Fibroblast of skin of back (primary cell): Measurements from ENCODE around the gene KCNJ6.
"Not testable (repeated sequence)": the region's sequence is repeated elsewhere in the genome, so short reads cannot be mapped to it uniquely, and the experiment has no call there.

Experiments used
- DNase-seq: peaks from one replicate; pipeline ENCODE4 v3.0.0-alpha.2; 2013

Gene KCNJ6

DNA sequence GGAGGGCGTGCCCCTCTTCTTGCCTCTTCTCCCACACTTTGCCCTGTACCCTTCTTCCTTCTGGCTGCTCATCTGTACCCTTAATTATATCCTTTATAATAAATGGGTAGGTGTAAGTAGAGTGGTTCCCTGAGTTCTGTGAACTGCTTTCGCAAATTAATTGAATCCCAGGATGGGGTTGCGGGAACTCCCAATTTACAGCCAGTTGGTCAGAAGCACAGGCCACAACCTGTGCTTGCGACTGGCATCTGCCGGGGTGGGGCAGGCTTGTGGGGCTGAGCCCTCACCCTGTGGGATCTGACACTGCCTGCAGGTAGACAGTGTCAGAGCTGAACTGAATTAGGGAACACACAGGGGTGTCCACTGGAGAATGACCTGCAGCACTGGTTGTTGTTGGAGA, 244.9 kb downstream of the KCNJ6 start:
- no peak for DNase-seq

DNA sequence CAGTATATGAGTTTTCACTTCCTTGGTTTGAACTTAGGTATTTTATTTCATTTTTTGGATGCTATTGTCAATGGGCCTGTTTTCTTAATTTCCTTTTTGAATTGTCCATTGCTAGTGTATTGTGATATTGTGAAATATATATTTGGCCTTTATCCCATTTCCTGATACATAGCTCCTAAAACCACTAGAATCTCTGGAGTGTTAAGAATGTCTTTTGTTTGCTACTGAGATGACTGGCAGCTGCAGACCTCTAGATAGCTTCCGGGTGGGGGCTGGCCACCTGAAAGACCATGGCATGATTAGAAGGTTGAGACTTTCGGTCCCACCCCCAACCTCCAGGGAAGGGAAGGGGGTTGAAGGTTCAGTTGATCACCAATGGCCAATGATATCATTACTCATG, 245.4 kb downstream of the KCNJ6 start:
- peak; percentile 61 for DNase-seq

DNA sequence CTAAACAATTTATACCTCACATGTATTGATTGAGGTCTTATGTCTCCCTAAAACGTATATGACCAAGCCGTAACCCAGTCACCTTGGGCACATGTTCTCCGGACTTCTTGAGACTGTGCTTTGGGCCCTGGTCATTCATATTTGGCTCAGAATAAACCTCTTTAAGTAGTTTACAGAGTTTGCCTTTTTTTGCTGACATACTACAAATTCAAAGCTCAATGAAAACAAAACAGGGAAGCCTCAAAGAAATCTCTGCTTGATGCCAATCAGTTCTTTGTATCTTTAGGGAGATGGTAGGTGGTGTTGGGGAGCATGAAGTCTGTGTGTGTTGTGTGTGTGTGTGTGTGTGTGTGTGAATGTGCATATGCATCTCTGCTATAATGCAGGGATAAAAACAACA, 247.0 kb downstream of the KCNJ6 start:
- no peak for DNase-seq

DNA sequence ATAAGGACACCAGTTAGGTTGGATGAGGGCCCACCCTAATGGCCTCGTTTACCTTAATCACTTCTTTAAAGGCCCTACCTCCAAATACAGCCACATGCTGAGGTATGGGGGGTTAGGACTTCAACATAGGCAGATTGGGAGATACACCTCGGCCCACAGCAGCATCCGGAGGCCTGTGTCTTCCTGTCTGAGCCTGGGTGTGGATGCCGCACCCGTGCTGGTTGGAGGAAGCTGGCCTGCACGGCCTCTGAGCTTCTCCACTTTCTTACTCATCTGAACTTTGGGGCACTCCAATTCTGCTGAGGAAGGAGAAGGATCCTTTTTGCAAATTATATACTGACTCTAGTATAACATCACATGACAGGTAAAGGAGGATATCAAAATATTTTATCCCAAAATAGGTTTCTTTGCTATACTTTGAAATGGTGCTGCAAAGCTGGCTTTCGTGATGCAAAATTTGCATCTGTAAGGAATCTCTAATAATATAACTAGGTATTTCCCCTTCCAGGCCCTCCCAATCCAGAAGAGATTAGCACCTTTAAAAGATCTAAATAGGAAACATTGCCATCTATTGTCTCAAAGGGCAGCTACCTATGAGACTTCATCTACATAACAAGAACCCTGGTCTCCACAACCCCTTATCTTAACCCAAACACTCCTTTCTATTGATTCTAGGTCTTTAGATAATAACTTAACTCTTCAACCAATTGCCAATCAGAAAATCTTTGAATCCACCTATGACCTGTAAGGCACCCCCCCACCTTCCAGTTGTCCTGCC, 247.6 kb downstream of the KCNJ6 start:
- DNase-seq, result no peak

DNA sequence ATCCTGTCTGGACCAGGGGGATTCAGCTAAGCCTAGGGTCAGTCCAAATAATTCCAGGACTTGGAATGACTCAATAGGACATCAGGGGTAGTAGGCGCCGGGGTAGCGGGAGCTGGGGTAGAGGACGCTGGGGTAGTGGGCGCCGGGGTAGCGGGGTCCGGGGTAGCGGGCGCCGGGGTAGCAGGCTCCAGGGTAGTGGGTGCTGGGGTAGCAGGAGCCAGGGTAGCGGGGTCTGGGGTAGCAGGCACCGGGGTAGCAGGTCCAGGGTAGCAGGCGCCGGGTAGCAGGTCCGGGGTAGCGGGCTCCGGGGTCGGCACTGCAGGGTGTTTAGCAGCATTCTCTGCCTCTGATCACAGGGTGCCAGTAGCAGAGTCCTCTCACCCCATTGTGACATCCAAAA, 248.9 kb downstream of the KCNJ6 start:
- DNase-seq, result no peak

DNA sequence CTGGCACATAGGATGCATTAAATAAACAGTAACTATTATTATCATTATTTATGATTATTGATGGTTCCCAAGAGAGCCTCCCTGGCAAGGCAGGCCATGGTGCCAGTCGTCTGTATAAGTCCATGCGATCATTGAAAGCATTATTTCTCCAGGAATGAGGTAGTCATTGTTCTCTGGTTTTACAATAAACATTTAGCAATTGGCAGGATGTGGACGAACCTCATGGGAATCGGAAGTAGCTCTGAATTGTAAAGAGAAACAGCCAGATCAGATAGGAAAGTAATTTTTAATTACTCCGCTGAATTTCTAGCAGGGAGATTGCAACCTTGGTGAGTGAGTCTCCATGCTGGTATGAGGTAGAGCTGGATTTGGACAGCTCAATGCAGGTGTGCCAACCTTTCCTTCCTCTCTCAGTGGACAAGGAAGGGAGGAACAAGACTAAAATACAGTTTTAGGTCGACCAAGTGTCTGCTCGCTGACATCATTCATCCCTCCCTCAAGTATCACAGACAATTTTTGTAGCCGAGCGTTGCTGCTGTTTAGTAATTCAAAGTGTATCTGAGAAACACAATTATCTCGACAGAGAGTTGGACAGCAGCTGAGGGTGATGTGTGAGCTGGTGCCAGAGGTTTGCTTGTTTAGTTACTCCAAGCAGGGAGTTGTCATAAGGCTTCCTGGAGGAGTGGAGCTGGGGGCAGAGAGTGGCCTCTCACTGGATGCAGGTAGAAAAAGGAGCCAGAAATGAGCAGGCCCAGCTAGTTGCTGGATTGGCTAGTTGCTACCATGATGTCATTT, 250.8 kb downstream of the KCNJ6 start:
- DNase-seq, result no peak

DNA sequence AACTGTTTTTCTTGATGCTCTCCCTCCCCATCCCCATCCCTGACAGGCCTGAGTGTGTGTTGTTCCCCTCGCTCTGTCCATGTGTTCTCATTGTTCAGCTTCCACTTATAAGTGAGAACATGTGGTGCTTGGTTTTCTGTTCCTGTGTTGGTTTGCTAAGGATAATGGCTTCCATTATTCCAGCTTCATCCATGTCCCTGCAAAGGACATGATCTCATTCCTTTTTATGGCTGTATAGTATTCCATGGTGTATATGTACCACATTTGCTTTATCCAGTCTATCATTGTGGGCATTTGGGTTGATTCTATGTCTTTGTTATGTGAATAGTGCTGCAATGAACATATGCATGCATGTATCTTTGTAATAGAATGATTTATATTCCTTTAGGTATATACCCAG, 254.0 kb downstream of the KCNJ6 start:
- not testable (repeated sequence) for DNase-seq

DNA sequence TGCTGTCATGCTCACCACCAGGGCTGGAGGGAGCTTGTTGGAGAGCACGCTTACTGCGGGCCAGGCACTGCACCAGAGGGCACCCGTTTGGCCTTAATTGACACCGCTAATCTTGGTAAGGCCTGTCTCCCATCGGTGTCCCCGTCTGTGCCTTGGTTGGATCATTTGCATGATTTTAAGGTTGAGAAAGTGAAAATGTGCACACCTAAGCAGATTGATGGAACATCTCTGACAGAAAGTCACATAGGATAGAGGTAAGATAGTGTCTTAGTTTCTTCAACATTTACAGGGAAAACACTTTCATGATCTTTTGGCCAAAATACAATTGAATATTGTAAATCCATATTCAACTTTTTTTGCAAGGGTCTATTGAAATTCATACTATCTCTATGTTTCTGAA, 255.5 kb downstream of the KCNJ6 start:
- no peak for DNase-seq

DNA sequence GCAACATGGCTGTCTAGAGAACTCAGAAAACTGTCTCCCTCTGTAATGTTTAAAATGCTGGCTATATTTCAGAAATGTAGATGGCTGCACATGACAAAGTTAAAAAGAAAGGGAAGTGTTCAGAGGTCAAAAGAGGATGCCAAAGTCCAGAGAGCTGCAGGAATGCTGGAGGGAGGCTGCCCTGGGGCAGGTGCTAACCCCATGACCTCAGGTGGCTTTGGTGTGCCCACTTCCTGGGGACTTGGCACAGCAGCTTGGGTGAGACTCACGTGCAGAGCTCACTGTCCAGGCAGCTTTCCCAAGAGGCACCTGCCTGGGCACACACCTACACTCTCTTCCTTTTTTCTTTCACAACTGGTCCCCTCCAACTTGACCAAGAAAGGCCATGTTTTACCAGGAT, 256.4 kb downstream of the KCNJ6 start:
- no peak for DNase-seq

DNA sequence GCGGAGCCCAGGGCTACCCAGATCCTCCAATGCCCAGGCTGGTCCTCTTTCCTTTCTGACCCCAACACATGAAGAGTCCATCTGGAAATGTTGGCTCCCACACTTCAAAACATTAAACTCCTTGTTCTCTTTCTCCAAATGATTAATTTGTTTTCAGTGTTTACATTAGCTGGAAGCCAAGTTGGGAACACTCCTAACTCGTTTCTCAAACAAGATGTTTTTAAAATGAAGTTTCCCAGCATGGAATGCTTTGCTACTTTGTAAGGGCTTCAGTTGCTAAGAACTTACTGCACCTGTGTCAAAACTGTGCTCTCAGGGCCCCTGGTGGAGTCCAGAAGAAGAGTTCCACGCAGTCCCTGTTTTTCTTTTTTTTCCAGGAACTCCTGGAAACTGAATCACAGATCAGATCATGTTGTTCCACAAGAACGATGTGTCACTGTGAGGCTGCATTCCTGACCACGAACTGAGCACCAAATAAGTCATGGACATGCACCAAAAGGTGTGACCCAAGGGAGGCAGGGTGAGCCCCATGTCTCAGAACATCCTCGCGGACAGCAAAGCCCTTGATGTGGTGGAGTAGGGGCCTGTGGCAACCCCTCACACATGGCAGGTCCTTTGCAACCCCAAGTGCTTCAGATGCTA, 257.3 kb downstream of the KCNJ6 start:
- DNase-seq, result peak; percentile 84

DNA sequence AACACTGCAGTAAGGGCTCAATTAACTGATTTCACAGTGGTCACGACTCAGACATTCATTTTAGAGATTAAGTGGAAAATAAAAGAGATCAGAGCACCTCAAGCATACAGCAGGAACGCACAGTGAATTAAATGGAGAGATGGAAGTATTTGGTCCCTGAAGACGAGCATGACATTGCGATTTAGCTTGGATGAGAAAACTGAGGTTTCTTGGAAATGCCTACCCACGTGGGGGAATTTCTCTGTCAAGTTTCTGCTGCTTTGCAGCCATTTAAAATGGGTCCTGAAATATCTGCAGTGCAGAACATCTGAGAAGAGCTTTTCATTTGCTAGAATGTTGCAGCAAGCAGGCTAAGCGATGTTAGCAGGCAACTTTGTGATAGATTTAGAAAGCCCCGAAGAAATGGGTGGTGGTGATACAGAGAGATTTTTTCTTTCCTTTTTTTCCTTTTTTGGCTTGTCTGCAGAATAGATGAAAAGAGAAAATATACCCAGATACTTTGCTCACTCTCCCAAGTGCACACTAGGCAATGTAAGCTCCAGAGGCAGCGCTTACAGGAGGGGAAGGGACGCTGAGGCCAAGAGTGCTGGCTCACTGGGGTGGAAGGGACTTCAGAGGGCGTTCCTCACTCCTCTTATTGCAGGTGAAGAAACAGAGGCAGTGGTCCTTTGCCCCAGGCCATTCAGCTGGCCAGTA, 258.0 kb downstream of the KCNJ6 start:
- DNase-seq, result no peak

DNA sequence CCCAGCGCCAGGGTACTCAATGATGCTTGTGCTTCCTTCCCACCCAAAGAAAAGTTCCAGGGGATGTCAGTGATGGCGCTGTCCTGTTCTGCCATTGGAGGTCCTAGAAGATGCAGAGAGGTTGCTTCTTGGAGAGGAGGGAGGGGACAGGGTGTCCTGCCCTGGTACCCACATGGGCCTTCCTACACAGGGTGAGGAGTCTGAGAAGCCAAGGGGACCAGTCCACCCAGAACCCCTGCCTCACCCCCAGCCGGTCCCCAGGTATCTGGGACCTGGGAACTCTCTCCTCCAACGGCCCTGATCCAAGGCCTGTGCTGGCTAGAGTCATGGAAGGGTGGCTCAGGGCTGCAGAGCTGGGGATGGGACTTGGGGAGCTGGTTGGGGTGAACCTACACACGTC, 259.4 kb downstream of the KCNJ6 start:
- no peak for DNase-seq

DNA sequence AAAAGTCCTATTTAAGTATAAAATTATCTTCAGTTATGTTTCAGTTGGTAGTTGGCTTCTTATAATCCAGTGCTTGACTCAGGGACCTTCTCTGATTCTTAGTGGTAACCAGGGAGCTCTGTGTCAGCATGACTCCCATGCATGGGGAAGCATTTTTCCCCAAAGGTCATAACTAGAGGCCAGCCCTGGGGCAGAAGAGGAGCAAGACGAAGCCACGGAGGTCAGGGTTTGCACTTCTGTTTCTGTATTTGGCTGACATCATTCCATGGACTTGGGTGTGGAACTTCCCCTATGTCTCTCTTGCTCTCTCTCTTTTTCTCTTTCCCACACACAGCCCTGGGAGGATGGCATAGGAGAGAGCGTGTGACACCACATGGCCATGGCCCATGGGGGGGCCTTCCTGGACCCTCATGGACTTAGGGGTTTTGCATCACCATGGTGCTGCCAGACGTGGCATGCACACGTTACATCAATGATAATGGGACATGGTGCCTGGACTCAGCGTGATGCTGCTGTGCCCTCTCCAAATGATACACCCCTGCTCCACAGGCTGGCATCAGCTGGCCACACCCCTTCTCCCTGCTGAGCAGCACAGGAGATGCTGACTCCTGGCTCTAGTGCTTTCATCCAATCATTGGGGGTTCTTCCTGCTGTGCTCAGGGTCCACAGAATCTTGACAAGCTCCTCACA, 260.5 kb downstream of the KCNJ6 start:
- no peak for DNase-seq

DNA sequence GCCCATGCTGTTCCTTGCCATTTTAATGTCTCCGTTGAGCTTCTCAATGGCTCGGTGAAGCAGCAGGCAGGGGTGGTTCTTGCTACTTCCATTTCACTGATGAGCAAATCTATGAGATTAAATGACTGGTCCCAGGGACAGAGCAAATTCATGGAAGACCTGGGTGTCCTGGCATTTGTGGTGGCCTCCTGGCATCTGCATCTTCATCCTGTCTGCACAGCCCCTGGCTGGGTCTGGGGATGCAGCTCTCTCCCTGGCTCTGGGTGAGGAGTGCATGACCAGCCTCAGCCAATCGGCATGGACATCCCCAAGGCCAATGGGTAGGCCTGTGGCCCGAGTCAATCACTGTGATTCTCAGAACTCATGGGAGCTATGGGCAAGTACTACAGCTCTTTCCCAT, 261.7 kb downstream of the KCNJ6 start:
- no peak for DNase-seq

DNA sequence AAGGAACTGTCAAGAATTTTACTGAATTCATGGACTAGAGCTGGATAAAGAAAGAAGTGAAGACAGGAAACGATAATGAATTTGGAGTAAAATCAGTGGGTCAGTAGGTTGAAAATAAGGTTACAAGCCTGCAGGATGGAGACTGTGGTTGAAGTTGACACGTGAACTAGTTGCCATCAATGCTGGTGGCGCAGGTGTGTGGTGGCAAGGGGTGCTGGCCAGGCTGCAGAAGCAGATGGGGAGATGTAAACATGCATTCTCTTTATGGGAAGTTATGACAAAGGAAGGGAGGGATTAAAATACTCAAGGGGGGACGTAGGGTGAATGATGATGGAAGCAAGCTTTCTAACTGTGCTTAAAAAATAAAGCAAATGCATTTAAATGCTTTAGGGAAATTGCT, 263.1 kb downstream of the KCNJ6 start:
- no peak for DNase-seq

DNA sequence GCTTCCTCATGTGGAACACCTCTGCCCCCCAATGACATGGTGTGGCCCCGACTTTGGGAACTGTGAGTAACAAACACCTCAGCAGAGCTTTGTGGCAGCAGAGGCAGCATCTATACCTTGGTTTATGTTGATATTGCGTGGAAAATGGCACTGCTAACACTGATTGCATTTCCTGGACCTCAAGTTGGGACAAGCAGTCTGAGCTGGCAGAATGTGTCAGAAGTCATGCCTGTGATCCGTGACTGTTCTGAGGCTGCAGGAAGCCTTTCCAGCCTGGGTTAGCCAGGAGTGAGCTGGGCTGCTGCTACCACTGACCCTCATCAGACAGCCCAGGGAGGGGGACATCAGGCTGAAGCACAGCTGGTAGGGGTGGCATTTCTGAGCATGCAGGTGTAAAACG, 268.5 kb downstream of the KCNJ6 start:
- no peak for DNase-seq

DNA sequence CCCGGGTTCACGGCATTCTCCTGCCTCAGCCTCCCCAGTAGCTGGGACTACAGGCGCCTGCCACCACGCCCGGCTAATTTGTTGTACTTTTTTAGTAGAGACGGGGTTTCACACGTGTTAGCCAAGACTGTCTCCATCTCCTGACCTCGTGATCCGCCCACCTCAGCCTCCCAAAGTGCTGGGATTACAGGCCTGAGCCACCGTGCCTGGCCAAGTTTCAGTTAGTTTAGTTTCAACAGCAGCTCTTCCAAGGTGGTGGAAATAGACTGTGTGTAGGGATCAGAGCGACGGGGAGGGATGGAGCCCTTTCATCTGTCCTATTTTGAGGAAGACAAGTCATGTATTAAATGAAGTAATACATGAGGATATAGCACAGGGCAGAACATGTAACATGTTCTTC, 269.5 kb downstream of the KCNJ6 start:
- DNase-seq, result not testable (repeated sequence)

DNA sequence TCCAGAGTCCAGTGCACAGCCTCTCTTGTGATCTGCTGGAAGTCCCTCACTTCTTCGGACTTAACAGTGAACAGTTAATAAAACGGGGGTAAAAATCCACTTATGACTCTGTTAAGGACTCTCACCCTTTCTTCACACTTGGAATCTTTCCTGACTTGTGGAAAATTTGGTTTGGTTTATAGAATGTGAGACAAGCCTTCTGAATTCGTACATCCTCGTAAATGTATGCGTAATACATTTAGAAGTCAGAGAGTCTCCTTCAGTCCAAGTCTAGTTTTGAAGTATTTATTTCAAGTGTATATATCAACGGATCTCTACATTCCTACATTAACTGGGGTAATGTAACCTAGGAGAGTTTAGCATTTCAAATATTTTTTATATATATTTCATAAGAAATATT, 270.4 kb downstream of the KCNJ6 start:
- no peak for DNase-seq

DNA sequence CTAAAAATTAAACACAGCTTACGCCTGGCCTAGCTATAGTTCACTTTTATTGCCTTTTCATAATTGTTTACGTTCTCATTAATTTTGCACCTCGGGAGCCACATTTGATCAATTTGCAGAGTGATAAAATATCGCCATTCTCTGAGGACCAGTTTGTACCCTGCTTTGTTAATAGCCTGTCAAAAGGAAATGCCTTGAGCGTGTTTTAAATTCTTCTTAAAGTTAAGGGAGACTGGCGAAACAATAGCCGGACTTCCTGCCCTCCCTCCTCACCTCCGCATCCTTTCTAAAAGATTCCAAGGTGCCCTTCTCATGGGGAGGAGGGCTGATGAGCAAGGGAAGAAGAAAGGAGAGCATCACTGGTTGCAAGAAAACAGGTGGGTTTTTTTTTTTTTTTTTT, 271.6 kb downstream of the KCNJ6 start:
- no peak for DNase-seq

DNA sequence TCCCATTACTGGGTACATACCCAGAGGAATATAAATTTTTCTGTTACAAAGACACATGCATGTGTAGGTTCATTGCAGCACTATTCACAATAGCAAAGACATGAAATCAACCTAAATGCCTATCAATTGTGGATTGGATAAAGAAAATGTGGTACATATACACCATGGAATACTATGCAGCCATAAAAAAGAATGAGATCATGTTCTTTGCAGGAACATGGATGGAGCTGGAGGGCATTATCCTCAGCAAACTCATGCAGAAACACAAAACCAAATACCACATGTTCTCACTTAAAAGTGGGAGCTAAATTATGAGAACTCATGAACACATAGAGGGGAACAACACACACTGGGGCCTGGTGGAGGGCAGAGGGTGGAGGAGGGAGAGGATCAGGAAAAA, 272.4 kb downstream of the KCNJ6 start:
- DNase-seq, result not testable (repeated sequence)

DNA sequence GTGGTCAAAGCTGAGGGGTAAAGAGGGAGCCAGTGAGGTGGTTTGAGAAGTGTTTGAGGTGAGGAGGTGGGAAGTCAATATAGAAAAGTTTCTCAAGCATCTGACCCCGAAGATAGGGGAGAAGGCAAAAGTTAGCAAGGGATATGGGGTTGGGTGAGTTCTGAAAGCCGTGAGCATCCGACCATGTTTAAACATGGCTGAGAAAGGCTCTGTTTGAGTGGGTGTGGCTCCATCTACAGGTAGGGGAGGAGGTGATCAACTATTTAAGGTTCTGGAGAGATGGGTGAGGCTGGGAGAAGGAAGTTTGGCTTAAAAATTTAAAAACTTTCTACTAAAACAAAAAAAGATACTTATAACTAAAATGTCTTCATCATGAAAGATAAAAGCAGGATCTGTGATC, 273.8 kb downstream of the KCNJ6 start:
- DNase-seq, result no peak

DNA sequence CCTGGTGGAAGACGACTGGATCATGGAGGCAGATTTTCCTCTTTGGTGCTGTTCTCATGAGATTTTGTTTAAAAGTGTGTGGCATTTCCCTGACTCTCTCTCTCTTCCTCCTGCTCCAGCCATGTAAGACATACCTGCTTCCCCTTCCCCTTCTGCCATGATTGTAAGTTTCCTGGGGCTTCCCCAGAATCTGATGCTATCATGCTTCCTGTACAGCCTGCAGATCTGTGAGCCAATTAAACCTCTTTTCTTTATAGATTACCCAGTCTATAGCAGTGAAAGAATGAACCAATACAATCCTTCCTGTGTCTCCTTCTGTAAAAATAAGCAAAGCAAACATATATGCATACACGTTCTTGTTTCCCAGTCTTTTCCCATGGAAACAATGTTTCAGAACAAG, 276.5 kb downstream of the KCNJ6 start:
- no peak for DNase-seq
